SK-N-MC (cell line): ENCODE data around the gene AAK1.

Source experiments
- EZH2 ChIP-seq: fragments of 200-600 bp; sonication (generic); IDR thresholded peaks from one replicate; pipeline ENCODE4 v1.6.1; 2017; ENCODE audit warnings: antibody characterized with exemption
- POLR2AphosphoS5 ChIP-seq: IDR thresholded peaks from 2 replicates; pipeline ENCODE4 v1.6.1; 2012; ENCODE audit warnings: mild to moderate bottlenecking, low read depth, low read length, borderline replicate concordance

DNA sequence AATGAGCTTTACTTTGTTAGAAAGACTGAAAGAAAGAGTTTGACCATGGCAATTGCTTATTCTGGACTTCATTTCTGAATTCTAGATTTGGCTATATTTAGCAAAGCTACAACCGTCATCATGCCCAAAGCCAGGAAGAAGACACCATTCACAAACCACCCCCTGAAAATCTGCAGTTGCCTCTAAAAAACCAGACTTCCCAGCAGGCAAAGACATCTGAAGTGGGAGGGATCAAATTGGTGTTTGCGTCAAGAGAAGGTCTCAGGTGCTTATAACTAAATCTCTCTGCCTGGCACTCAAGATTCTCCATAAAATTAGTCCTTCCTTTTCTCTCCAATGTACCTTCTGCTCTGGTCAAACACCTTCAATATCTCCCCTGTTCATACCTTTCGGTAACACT lies 5.6 kb downstream of the AAK1 start:
- TF ChIP-seq EZH2: no peak
- no peak for TF ChIP-seq POLR2AphosphoS5
